PC-9 (cell line): Measurements from ENCODE around the gene SEMA6A.

Experiments
- CTCF ChIP-seq: fragments of 200-600 bp; sonication (generic); conservative IDR thresholded peaks from 2 replicates; pipeline ENCODE4 v1.6.1; 2017; ENCODE audit warnings: mixed run types, antibody characterized with exemption, mild to moderate bottlenecking, moderate library complexity
- EZH2 ChIP-seq: fragments of 200-600 bp; sonication (generic); IDR thresholded peaks from 2 replicates; pipeline ENCODE4 v1.8.0; 2017; ENCODE audit warnings: antibody characterized with exemption, low read depth

GRCh38 chr5:116410336-116410890, 164.2 kb downstream of the SEMA6A start:
- TF ChIP-seq CTCF (no peak), EZH2 (no peak)
